Spleen (tissue), 7 donors: ENCODE results near the gene FMNL1.
A peak's percentile ranks its signal among the peaks of the same experiment; 100 is the strongest.

Experiments used
- CTCF ChIP-seq, 11 experiments: fragments of 200-600 bp in 7 of 11; fragments of 450-650 bp in 4 of 11; sonication (generic) in 4 of 11; IDR thresholded peaks in 8 of 11; conservative IDR thresholded peaks in 3 of 11; 1 replicate in 7 of 11; 2 replicates in 4 of 11; pipeline versions ENCODE4 v1.4.0 to v1.8.0; 2016 to 2021; ENCODE audit warnings: antibody characterized with exemption in 11 of 11, inconsistent platforms in 4 of 11, mild to moderate bottlenecking in 1 of 11
- POLR2A ChIP-seq, 3 donors: fragments of 450-650 bp; IDR thresholded peaks; one replicate each; pipeline ENCODE4 v1.5.1; 2017; ENCODE audit warnings: antibody characterized with exemption in 3 of 3, mild to moderate bottlenecking in 1 of 3
- donor health status: DM: no; HTN: no; CAD: no; lungs with moderate emphysema.
- donor health status: DM: no; HTN: no; CAD: no.
- donor health status: DM: no; HTN: no; CAD: no.

GRCh38 chr17:45234641-45235415 lies 13.1 kb downstream of the FMNL1 start:
- TF ChIP-seq CTCF (IDR thresholded peaks at IDR 0.05 in 8 of 11, conservative IDR thresholded peaks at IDR 0.05 in 3 of 11) (peak in 5 of 11 experiments; percentile 27 to 46 (median 30)), POLR2A (IDR thresholded peaks at IDR 0.05) (no peak)
